HepG2 (cell line): ENCODE measurements around the gene TMEM62. TPM values are rescaled to one million over a fixed set of nuclear protein-coding genes. Genes with fewer than 3 reads are reported as not detected.

Experiments
- ESRRA ChIP-seq: sonication (generic); formaldehyde crosslinking; IDR thresholded peaks from 2 replicates; pipeline ENCODE4 v1.5.1; 2020; ENCODE audit warnings: mild to moderate bottlenecking, low read depth, missing genetic modification reagents
- GATAD2A ChIP-seq: IDR thresholded peaks from 2 replicates; pipeline ENCODE4 v1.6.1; 2016
- GTF3A ChIP-seq: sonication (generic); formaldehyde crosslinking; conservative IDR thresholded peaks from 2 replicates; pipeline ENCODE4 v1.4.0; 2020; ENCODE audit warnings: mild to moderate bottlenecking, missing genetic modification reagents
- MATR3 ChIP-seq: sonication (generic); formaldehyde crosslinking; IDR thresholded peaks from 2 replicates; pipeline ENCODE4 v1.4.0; 2020; ENCODE audit warnings: missing genetic modification reagents
- MXI1 ChIP-seq: IDR thresholded peaks from 3 replicates; pipeline ENCODE4 v1.6.1; 2012; ENCODE audit warnings: low read depth, low read length, inconsistent platforms, borderline replicate concordance
- PAX8 ChIP-seq: sonication (generic); formaldehyde crosslinking; IDR thresholded peaks from 2 replicates; pipeline ENCODE4 v1.8.0; 2022; ENCODE audit warnings: mild to moderate bottlenecking, missing genetic modification reagents, borderline replicate concordance
- SUZ12 ChIP-seq: fragments of 150-350 bp; IDR thresholded peaks from 2 replicates; pipeline ENCODE4 v1.6.1; 2014; ENCODE audit warnings: low read depth, low read length
- TBP ChIP-seq: sonication (generic); formaldehyde crosslinking; IDR thresholded peaks from 2 replicates; pipeline ENCODE4 v1.5.0; 2020; ENCODE audit warnings: missing genetic modification reagents
- TEAD3 ChIP-seq: optimal IDR thresholded peaks from 2 replicates; pipeline ENCODE3; 2016; ENCODE audit warnings: borderline replicate concordance
- ZFP36 ChIP-seq: fragments of 150-350 bp; IDR thresholded peaks from 2 replicates; pipeline ENCODE4 v1.6.1; 2018; ENCODE audit warnings: borderline replicate concordance, low read length, low read depth; ENCODE audit not compliant: partially characterized antibody
- ZFP41 ChIP-seq: sonication (generic); formaldehyde crosslinking; IDR thresholded peaks from 2 replicates; pipeline ENCODE4 v1.4.0; 2020; ENCODE audit warnings: mild to moderate bottlenecking, missing genetic modification reagents, borderline replicate concordance
- ZNF124 ChIP-seq: sonication (generic); formaldehyde crosslinking; IDR thresholded peaks from 2 replicates; pipeline ENCODE4 v1.4.0; 2020; ENCODE audit warnings: missing genetic modification reagents
- ZNF207 ChIP-seq: fragments of 450-650 bp; IDR thresholded peaks from 2 replicates; pipeline ENCODE4 v1.6.1; 2016; ENCODE audit warnings: antibody characterized with exemption, borderline replicate concordance
- ZNF224 ChIP-seq: sonication (generic); formaldehyde crosslinking; IDR thresholded peaks from 2 replicates; pipeline ENCODE4 v1.5.0; 2020; ENCODE audit warnings: mild to moderate bottlenecking, missing genetic modification reagents
- ZNF333 ChIP-seq: sonication (generic); formaldehyde crosslinking; IDR thresholded peaks from 2 replicates; pipeline ENCODE4 v1.4.0; 2020; ENCODE audit warnings: mild to moderate bottlenecking, missing genetic modification reagents, borderline replicate concordance
- ZNF7 ChIP-seq: IDR thresholded peaks from 2 replicates; pipeline ENCODE4 v1.6.1; 2016; ENCODE audit warnings: missing biosample characterization, missing genetic modification reagents
- ZNF850 ChIP-seq: sonication (generic); formaldehyde crosslinking; conservative IDR thresholded peaks from 2 replicates; pipeline ENCODE4 v1.9.0; 2021; ENCODE audit warnings: mild to moderate bottlenecking, missing genetic modification reagents
- polyA plus RNA-seq, 8 experiments: library from polyadenylated mRNA; depleted of rRNA in 3 of 8; stranded (reverse) in 7 of 8; unstranded in 1 of 8; fragments of >200 nt; fragmentation: Illumina TruSeq in 4 of 8; extraction: Trizol in 4 of 8; gene quantifications; 2 replicates each; pipeline versions ENCODE4 v1.2.1 to v1.2.3, GENCODE V29; 2011 to 2016; ENCODE audit warnings: low read depth in 4 of 8, missing spikeins in 1 of 8, mixed read lengths in 1 of 8; ENCODE audit not compliant: insufficient read depth in 1 of 8
- total RNA-seq, 5 experiments: library from RNA; depleted of rRNA; stranded (reverse); fragments of >200 nt; fragmentation: Illumina TruSeq; extraction: Trizol; gene quantifications; 2 replicates each; pipeline ENCODE4 v1.2.3, GENCODE V29; 2016; ENCODE audit warnings: low read depth in 1 of 5
- TF ChIP-seq, protein P1 (sequence below): sonication (generic); formaldehyde crosslinking; IDR thresholded peaks from 2 replicates; pipeline ENCODE4 v1.4.0; 2020; ENCODE audit warnings: low read depth, mild to moderate bottlenecking, missing genetic modification reagents
- TF ChIP-seq, protein P2 (sequence below): sonication (generic); formaldehyde crosslinking; IDR thresholded peaks from 2 replicates; pipeline ENCODE4 v1.4.0; 2020; ENCODE audit warnings: mild to moderate bottlenecking, missing genetic modification reagents
- TF ChIP-seq, protein P3 (sequence below): sonication (generic); formaldehyde crosslinking; IDR thresholded peaks from 2 replicates; pipeline ENCODE4 v1.4.0; 2020; ENCODE audit warnings: missing genetic modification reagents
- TF ChIP-seq, protein P4 (sequence below): sonication (generic); formaldehyde crosslinking; IDR thresholded peaks from 2 replicates; pipeline ENCODE4 v1.4.0; 2020; ENCODE audit warnings: mild to moderate bottlenecking, missing genetic modification reagents
- TF ChIP-seq, protein P5 (sequence below): sonication (generic); formaldehyde crosslinking; IDR thresholded peaks from 2 replicates; pipeline ENCODE4 v1.8.1; 2023; ENCODE audit warnings: missing genetic modification reagents, inconsistent platforms, borderline replicate concordance
- TF ChIP-seq, protein P6 (sequence below): sonication (generic); formaldehyde crosslinking; IDR thresholded peaks from 2 replicates; pipeline ENCODE4 v1.8.1; 2023; ENCODE audit warnings: mild to moderate bottlenecking, missing genetic modification reagents
- TF ChIP-seq, protein P7 (sequence below): sonication (generic); formaldehyde crosslinking; IDR thresholded peaks from 2 replicates; pipeline ENCODE4 v1.4.0; 2020; ENCODE audit warnings: missing genetic modification reagents; ENCODE audit errors: not compliant biosample characterization

Gene TMEM62
- total and polyA plus RNA-seq, 2 of the 13 experiments (the other 11 are each of a cell fraction or from before 2014, with no cell fraction given): 14.2 to 20.9 TPM

DNA sequence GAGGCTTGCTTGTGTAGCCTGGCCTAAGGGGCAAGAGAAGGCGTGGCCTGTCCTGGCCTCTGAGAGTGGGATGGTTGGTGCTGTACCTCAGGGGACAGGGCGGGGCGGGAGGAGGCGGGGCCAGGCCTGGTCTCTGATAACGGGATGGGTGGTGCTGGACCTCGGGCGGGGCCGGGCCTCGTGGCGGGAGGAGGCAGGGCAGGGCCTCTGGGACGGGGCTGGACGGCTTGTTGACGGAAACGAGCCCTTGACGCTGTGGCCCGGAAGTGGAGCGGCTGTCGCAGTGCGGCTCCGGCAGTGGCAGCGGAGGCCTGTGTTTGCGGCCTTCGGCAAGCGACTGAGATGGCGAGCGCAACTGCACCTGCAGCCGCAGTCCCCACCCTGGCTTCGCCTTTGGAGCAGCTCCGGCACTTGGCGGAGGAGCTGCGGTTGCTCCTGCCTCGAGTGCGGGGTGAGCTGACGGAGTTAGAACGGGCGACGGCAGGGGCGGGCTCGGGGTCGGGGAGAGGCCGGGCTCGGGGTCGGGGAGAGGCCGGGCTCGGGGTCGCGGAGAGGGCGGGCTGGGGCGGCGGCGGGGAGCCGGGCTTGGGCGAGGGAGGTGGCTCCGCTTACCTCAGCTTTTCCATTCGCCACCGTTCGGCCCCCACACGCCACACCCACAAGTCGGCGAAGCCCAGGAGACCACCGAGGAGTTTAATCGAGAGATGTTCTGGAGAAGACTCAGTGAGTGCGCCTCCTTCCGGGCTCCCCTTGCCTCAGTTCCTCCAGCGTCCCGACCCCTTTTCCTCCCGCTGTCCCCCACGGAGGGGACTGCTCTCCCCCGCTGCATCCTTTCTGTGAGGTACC is 52.0 kb downstream of the TMEM62 start, which contains the start of gene CCNDBP1 (continued):
- TF ChIP-seq, protein P1, sequence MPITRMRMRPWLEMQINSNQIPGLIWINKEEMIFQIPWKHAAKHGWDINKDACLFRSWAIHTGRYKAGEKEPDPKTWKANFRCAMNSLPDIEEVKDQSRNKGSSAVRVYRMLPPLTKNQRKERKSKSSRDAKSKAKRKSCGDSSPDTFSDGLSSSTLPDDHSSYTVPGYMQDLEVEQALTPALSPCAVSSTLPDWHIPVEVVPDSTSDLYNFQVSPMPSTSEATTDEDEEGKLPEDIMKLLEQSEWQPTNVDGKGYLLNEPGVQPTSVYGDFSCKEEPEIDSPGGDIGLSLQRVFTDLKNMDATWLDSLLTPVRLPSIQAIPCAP: peak; percentile 81; the same call in 1 of the 2 replicates
- no peak for TF ChIP-seq GTF3A (CRISPR knock-in tag)
- TF ChIP-seq, protein P2, sequence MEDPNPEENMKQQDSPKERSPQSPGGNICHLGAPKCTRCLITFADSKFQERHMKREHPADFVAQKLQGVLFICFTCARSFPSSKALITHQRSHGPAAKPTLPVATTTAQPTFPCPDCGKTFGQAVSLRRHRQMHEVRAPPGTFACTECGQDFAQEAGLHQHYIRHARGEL (CRISPR knock-in tag): no peak
- no peak for TF ChIP-seq PAX8 (CRISPR knock-in tag)
- TF ChIP-seq, protein P3, sequence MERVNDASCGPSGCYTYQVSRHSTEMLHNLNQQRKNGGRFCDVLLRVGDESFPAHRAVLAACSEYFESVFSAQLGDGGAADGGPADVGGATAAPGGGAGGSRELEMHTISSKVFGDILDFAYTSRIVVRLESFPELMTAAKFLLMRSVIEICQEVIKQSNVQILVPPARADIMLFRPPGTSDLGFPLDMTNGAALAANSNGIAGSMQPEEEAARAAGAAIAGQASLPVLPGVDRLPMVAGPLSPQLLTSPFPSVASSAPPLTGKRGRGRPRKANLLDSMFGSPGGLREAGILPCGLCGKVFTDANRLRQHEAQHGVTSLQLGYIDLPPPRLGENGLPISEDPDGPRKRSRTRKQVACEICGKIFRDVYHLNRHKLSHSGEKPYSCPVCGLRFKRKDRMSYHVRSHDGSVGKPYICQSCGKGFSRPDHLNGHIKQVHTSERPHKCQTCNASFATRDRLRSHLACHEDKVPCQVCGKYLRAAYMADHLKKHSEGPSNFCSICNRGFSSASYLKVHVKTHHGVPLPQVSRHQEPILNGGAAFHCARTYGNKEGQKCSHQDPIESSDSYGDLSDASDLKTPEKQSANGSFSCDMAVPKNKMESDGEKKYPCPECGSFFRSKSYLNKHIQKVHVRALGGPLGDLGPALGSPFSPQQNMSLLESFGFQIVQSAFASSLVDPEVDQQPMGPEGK (CRISPR knock-in tag): peak; percentile 71
- TF ChIP-seq ZNF207: no peak
- no peak for TF ChIP-seq MATR3
- TF ChIP-seq, protein P4, sequence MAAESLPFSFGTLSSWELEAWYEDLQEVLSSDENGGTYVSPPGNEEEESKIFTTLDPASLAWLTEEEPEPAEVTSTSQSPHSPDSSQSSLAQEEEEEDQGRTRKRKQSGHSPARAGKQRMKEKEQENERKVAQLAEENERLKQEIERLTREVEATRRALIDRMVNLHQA (CRISPR knock-in tag): no peak
- TF ChIP-seq ZNF333: no peak
- no peak for TF ChIP-seq TBP (CRISPR knock-in tag)
- no peak for TF ChIP-seq ZNF850 (CRISPR knock-in tag)
- TF ChIP-seq ZNF124 (CRISPR knock-in tag): no peak
- peak; percentile 91; the same call in 1 of the 3 replicates for TF ChIP-seq MXI1
- TF ChIP-seq, protein P5, sequence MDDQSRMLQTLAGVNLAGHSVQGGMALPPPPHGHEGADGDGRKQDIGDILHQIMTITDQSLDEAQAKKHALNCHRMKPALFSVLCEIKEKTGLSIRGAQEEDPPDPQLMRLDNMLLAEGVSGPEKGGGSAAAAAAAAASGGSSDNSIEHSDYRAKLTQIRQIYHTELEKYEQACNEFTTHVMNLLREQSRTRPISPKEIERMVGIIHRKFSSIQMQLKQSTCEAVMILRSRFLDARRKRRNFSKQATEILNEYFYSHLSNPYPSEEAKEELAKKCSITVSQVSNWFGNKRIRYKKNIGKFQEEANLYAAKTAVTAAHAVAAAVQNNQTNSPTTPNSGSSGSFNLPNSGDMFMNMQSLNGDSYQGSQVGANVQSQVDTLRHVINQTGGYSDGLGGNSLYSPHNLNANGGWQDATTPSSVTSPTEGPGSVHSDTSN: no peak
- TF ChIP-seq ZFP36: no peak
- TF ChIP-seq, protein P6, sequence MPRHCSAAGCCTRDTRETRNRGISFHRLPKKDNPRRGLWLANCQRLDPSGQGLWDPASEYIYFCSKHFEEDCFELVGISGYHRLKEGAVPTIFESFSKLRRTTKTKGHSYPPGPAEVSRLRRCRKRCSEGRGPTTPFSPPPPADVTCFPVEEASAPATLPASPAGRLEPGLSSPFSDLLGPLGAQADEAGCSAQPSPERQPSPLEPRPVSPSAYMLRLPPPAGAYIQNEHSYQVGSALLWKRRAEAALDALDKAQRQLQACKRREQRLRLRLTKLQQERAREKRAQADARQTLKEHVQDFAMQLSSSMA (CRISPR knock-in tag): no peak
- TF ChIP-seq GATAD2A: peak; percentile 49; the same call in 1 of the 2 replicates
- TF ChIP-seq ESRRA: no peak
- no peak for TF ChIP-seq ZFP41 (CRISPR knock-in tag)
- TF ChIP-seq, protein P7, sequence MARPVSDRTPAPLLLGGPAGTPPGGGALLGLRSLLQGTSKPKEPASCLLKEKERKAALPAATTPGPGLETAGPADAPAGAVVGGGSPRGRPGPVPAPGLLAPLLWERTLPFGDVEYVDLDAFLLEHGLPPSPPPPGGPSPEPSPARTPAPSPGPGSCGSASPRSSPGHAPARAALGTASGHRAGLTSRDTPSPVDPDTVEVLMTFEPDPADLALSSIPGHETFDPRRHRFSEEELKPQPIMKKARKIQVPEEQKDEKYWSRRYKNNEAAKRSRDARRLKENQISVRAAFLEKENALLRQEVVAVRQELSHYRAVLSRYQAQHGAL (CRISPR knock-in tag): peak; percentile 76
- TF ChIP-seq TEAD3 (CRISPR knock-in tag): peak; percentile 77
- no peak for TF ChIP-seq ZNF7
- TF ChIP-seq SUZ12: no peak
- TF ChIP-seq ZNF224: no peak
